ENCODE results near the gene CTNNA2.

Gene CTNNA2

GRCh38 chr2:80328159-80328571 lies 815.3 kb downstream of the CTNNA2 start:
- H3K4me3 ChIP-seq (ENCODE audit: control insufficient read depth, low read depth, low read length), result no peak overlapping the region
- TF ChIP-seq CTCF (IDR thresholded peaks at IDR 0.05; ENCODE audit: control insufficient read depth, insufficient read depth, low read depth, low read length, missing control alignments), result no peak
- no peak for DNase-seq (ENCODE audit: low read depth)

- H3K4me3 ChIP-seq (ENCODE audit: control insufficient read depth, low read depth, low read length), result no peak overlapping the region
- DNase-seq (ENCODE audit: low read depth), result no peak
- no peak for TF ChIP-seq CTCF (IDR thresholded peaks at IDR 0.05; ENCODE audit: control insufficient read depth, insufficient read depth, low read depth, low read length, missing control alignments)
These were observed 816.6 kb downstream of the CTNNA2 start for GRCh38 chr2:80329491-80329890.

GRCh38 chr2:80330527-80331450 lies 817.9 kb downstream of the CTNNA2 start:
- no peak for TF ChIP-seq CTCF (IDR thresholded peaks at IDR 0.05; ENCODE audit: control insufficient read depth, insufficient read depth, low read depth, low read length, missing control alignments)
- H3K4me3 ChIP-seq (ENCODE audit: control insufficient read depth, low read depth, low read length), result no peak overlapping the region
- no peak for DNase-seq (ENCODE audit: low read depth)

GRCh38 chr2:80333886-80334285 lies 821.0 kb downstream of the CTNNA2 start:
- TF ChIP-seq CTCF (IDR thresholded peaks at IDR 0.05; ENCODE audit: control insufficient read depth, insufficient read depth, low read depth, low read length, missing control alignments), result no peak
- H3K4me3 ChIP-seq (ENCODE audit: control insufficient read depth, low read depth, low read length), result no peak overlapping the region
- no peak for DNase-seq (ENCODE audit: low read depth)

GRCh38 chr2:80335411-80335810 lies 822.6 kb downstream of the CTNNA2 start:
- no peak for TF ChIP-seq CTCF (IDR thresholded peaks at IDR 0.05; ENCODE audit: control insufficient read depth, insufficient read depth, low read depth, low read length, missing control alignments)
- H3K4me3 ChIP-seq (ENCODE audit: control insufficient read depth, low read depth, low read length), result no peak overlapping the region

GRCh38 chr2:80338794-80339193 lies 825.9 kb downstream of the CTNNA2 start:
- TF ChIP-seq CTCF (IDR thresholded peaks at IDR 0.05; ENCODE audit: control insufficient read depth, insufficient read depth, low read depth, low read length, missing control alignments), result no peak
- DNase-seq (ENCODE audit: low read depth), result no peak
- H3K4me3 ChIP-seq (ENCODE audit: control insufficient read depth, low read depth, low read length), result no peak overlapping the region

More at GRCh38 chr2:80335411-80335810, 822.6 kb downstream of the CTNNA2 start:
- DNase-seq (ENCODE audit: low read depth), result no peak
